GM12873 (cell line): ENCODE measurements around the gene CCL5.

Experiments used
- TF ChIP-seq, protein P1 (sequence below): IDR thresholded peaks from 2 replicates; pipeline ENCODE4 v1.5.1; 2012; ENCODE audit warnings: low read depth, mild to moderate bottlenecking, moderate library complexity, low read length, control low read depth; ENCODE audit not compliant: insufficient read depth; ENCODE audit errors: missing control alignments

Gene CCL5

DNA sequence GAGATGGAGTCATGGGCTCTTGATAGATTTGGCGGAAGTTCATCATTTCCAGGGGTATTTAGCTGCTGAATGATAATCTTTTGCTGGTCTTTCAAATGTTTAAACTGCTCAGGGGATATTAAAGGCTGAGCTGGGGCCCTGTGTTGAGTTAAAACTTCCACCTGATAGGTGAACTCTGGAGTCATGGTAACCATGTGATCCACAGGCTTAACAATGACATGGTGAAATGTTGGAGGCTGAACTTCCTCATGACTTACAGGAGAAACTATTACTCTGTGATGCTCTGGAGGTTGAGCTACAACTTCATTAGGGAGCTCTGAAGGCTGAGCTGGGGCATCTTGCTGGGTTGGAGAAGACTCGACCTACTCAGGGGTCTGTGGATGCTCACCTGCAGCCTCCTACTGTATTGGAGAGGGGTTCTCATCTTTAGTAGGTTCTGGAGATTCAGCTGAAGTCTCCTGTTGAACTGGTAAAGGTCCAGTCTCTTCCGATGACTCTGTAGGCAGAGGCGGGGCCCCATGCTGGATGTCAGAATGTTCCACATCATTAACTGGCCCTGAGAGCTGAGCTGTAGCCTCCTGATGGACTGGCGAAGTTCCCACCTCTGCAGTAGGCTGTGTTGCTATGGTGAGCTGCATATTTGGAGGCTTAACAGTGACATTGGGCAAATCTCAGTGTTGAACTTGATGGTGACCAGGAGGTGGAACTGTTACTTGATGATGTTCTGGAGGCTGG, 26.2 kb upstream of the CCL5 start:
- TF ChIP-seq, protein P1, sequence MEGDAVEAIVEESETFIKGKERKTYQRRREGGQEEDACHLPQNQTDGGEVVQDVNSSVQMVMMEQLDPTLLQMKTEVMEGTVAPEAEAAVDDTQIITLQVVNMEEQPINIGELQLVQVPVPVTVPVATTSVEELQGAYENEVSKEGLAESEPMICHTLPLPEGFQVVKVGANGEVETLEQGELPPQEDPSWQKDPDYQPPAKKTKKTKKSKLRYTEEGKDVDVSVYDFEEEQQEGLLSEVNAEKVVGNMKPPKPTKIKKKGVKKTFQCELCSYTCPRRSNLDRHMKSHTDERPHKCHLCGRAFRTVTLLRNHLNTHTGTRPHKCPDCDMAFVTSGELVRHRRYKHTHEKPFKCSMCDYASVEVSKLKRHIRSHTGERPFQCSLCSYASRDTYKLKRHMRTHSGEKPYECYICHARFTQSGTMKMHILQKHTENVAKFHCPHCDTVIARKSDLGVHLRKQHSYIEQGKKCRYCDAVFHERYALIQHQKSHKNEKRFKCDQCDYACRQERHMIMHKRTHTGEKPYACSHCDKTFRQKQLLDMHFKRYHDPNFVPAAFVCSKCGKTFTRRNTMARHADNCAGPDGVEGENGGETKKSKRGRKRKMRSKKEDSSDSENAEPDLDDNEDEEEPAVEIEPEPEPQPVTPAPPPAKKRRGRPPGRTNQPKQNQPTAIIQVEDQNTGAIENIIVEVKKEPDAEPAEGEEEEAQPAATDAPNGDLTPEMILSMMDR = no peak

DNA sequence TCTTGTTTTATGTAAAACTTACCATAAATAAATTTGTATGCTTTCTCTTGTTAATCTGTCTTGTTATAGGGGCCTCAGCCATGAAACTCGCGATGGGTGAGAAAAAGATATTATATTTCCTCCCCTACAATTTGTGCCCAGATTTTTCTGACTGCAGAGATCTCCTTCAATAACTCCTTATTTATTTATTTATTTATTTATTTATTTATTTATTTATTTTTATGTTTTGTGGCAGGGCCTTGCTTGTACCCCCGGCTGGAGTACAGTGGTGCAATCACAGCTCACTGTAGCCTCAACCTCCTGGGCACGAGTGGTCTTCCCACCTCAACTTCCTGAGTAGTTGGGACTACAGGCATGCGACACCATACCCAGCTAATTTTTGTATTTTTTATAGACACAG, 23.3 kb upstream of the CCL5 start:
- TF ChIP-seq, protein P1 = no peak

DNA sequence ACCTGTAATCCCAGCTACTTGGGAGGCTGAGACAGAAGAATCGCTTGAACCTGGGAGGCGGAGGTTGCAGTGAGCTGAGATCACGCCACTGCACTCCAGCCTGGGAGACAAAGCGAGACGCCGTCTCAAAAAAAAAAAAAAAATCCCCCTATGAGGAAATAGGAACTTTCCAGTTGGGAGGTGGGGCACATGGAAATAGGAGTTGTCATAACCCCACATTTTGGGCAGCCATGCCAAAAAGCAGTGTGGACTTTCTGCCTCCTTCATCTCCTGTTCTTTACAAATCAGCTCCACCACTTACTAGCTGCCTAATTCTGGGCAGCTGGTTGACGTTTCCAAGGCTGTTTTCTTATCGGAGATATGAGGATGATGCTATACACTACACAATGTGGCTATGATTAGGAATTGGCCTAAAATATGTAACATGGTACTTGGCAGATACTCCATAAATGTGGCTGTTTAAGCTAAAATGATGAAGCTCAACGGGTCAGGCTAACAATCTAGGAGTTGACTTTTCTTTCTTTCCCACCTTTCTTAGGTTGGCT, 21.5 kb upstream of the CCL5 start:
- TF ChIP-seq, protein P1 = no peak

GRCh38 chr17:35900708-35901480, 20.7 kb upstream of the CCL5 start:
- TF ChIP-seq, protein P1 = no peak

DNA sequence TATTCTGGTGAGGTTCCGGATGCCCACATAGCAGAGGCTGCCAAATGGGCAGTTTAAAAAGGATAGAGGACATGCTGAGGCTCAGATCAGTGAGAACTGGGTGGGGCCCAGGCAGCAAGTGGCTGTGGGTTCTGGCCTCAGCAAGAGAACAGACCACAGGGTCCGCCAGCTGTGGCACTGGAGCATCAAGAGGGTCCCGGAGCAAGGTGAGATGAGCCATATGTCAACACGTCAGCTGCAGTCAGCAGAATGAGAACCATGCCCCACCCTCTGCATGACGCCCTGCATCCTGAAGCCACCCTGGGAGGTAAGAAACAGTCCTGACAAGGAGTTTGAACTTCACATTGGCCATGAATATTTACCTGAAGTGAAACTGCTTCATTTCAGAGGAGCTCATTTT, 20.1 kb upstream of the CCL5 start:
- TF ChIP-seq, protein P1 = no peak

DNA sequence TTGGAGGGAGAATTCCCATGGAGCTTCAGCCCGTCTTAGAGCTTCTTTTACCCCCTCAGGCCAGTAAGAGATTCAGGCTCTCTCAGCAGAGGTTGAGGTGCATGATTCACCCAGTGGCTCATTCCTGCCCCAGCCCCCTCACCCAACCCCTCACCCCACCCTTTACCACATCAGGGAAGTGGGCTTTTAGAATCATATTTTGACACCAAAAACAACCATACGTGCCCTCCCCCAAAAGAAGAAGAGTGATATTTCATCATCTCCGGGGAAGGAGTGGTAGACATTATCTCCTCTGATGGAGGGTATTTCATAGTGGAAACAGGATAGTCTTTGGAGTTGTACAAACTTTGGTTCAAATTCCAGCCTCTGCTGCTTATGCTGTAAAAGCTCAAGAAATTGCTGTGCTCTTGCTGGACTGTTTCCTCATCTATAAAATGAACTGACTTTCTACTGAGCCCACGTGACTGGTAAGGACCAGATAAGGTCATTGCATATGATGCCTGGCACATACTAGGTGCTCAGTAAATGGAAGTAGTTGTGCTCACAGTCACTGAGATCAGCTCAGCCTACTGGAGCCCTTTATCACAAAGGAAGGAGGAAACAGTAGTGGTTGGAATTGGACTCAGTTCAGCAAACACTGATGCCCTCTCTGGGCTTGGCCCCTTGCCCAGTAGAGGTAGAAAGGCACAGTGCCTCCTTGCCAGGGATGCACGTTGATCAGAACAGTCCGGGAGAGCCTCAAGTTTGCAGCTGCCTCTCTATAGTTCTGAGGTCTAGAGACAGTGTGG, 18.3 kb upstream of the CCL5 start:
- TF ChIP-seq, protein P1 = no peak
